HTERT RPE-1 (cell line): ENCODE results near the gene KCNJ6.
"Not testable (repeated sequence)": the region's sequence is repeated elsewhere in the genome, so short reads cannot be mapped to it uniquely, and the experiment has no call there.

Experiments
- in situ Hi-C: fragments of 300-500 bp; cut with MboI; formaldehyde crosslinking; loops from 4 replicates; pipeline ENCODE4 v1.14.3; 2020; ENCODE audit warnings: low sequenced_read_pairs

Gene KCNJ6

GRCh38 chr21:37784591-37785318 lies 131.5 kb downstream of the KCNJ6 start:
- in situ Hi-C loops = no loop called here

- in situ Hi-C loops = no loop called here
These were observed 133.2 kb downstream of the KCNJ6 start for GRCh38 chr21:37783016-37783415.

GRCh38 chr21:37780991-37781983 lies 135.0 kb downstream of the KCNJ6 start:
- in situ Hi-C loops = no loop called here

- in situ Hi-C loops = no loop called here
These were observed 145.1 kb downstream of the KCNJ6 start for GRCh38 chr21:37771181-37771580.

GRCh38 chr21:37770461-37770860 lies 145.8 kb downstream of the KCNJ6 start:
- in situ Hi-C loops = no loop called here

GRCh38 chr21:37769656-37770055 lies 146.6 kb downstream of the KCNJ6 start:
- in situ Hi-C loops = no loop called here

GRCh38 chr21:37767984-37768383 lies 148.3 kb downstream of the KCNJ6 start:
- in situ Hi-C loops = no loop called here

GRCh38 chr21:37766129-37766528 lies 150.1 kb downstream of the KCNJ6 start:
- in situ Hi-C loops = no loop called here

- in situ Hi-C loops = no loop called here
These were observed 150.9 kb downstream of the KCNJ6 start for GRCh38 chr21:37765221-37765900.

- in situ Hi-C loops = no loop called here
These were observed 151.6 kb downstream of the KCNJ6 start for GRCh38 chr21:37764691-37765090.

- in situ Hi-C loops = no loop called here
These were observed 153.0 kb downstream of the KCNJ6 start for GRCh38 chr21:37763298-37763697.

- in situ Hi-C loops = no loop called here
These were observed 153.7 kb downstream of the KCNJ6 start for GRCh38 chr21:37762606-37763005.

GRCh38 chr21:37761406-37761805 lies 154.9 kb downstream of the KCNJ6 start:
- in situ Hi-C loops = not testable (repeated sequence)

- in situ Hi-C loops = no loop called here
These were observed 156.5 kb downstream of the KCNJ6 start for GRCh38 chr21:37759777-37760176.

GRCh38 chr21:37758982-37759381 lies 157.3 kb downstream of the KCNJ6 start:
- in situ Hi-C loops = no loop called here

- in situ Hi-C loops = no loop called here
These were observed 158.5 kb downstream of the KCNJ6 start for GRCh38 chr21:37757606-37758376.

GRCh38 chr21:37753122-37753599 lies 163.1 kb downstream of the KCNJ6 start:
- in situ Hi-C loops = no loop called here

- in situ Hi-C loops = no loop called here
These were observed 164.8 kb downstream of the KCNJ6 start for GRCh38 chr21:37751268-37751975.

GRCh38 chr21:37749132-37749531 lies 167.1 kb downstream of the KCNJ6 start:
- in situ Hi-C loops = no loop called here

- in situ Hi-C loops = no loop called here
These were observed 167.9 kb downstream of the KCNJ6 start for GRCh38 chr21:37748351-37748750.
